GM18526 (cell line): ENCODE measurements around the gene DBX1.

Experiments used
- POLR2A ChIP-seq: IDR thresholded peaks from 3 replicates; pipeline ENCODE4 v1.6.1; 2011; ENCODE audit not compliant: insufficient read length; ENCODE audit errors: extremely low read depth

DBX1 gene, protein sequence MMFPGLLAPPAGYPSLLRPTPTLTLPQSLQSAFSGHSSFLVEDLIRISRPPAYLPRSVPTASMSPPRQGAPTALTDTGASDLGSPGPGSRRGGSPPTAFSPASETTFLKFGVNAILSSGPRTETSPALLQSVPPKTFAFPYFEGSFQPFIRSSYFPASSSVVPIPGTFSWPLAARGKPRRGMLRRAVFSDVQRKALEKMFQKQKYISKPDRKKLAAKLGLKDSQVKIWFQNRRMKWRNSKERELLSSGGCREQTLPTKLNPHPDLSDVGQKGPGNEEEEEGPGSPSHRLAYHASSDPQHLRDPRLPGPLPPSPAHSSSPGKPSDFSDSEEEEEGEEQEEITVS

DNA sequence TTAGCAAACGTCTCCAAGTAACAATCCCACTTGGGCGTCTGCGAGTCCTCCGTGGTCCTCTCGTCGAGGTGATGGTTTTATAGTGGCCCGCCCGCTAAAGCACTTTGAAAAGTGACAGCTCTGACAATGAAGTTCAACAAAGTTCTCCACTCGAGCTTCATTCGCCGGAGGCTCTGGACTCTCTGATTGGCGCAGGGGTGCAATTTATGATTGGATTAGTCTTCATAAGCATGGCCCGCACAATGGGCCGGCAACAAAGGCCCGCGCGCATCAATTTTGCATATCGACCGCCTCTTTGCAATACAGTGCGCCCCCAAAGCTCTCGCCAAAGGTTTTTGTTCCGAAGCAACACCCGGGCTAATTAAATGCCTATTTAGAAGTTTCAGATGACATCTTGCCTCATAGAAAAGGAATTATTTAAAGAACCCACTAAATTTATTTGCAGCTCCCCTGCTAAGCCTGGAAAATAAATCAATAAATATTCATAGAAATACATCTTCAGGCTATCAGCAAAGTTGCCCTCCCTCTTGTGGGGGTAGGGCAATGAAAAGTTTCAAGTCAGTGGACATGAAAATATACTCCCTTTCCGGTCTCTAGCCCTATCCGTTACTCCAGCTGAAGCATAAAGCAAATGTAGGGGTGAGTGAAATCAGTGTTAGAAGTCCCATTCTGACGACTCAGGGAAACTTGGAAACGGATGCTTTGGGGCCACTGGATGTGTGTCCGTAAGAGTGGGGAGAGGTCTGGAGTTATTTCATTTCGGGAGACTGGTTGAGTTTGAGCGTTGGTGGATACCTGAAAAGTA, at the start of gene DBX1:
DBX1 (minus strand) TSS at position 51 of the 805 bp plus-strand sequence. CDS start 151 bp downstream, outside the sequence.
- no peak for TF ChIP-seq POLR2A

DNA sequence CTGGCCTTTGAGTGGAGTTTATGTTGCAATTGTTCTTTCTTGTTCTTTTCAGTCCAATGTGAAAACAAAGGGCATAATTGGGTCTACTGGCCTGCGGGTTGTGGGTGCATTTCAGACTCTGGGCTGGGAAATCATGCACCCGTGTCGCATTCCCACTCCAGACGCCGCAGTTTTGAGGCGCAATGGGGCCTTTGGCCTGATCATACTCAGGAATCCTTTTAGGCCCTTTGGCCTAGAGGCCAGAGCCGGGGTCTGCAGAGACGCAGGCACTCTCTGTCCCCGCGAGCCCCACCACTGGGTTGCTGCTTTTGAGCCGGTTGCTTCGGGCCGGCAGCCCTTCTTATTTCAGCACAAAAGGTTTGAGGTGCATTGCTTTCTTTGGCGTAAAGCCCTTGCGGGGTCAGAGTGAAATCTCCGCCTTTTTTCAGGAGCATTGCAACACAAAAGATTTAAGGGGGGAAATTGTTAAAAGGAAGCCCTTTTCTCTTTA, 48.4 kb upstream of the DBX1 start:
- TF ChIP-seq POLR2A, result no peak

DNA sequence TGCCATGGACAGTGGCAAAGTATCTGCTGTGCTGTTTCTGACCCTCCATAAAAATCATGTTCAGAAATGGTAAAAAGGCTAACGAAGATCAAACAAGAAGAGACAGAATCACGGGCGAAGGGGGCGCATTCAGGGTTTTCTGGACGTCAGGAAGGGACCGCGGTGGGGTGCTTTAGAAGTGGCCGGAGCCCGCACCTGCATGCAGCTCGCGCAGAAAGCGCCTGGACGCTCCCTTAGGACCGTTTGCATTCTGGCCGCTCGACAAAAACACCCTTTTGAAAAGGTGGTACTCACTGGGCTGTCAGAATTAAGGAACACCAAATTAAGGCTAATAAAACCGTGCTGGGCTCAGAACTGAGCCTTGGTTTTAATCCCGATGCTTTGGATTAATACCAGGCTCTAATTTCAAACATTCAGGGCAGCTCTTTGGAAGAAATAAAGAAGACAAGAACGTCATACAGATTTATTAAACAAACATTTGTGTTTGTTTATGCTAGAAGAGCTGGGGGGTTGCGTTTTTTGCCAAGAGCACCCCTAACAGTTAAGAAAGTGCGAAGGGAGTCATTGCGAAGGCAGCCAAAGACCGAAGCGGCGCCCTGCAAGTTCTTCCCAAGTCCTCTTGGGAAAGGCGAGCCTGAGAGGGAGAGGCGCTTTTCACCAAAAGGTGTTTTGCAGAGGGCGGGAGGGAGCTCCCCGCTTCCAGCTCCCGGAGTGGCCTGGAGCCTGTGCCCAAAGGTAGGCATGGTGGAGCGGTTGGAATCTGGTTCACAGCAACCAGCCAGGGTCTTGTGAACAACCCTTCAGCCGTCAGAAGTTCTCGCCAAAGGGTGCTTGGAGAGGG, 47.7 kb upstream of the DBX1 start:
- no peak for TF ChIP-seq POLR2A

DNA sequence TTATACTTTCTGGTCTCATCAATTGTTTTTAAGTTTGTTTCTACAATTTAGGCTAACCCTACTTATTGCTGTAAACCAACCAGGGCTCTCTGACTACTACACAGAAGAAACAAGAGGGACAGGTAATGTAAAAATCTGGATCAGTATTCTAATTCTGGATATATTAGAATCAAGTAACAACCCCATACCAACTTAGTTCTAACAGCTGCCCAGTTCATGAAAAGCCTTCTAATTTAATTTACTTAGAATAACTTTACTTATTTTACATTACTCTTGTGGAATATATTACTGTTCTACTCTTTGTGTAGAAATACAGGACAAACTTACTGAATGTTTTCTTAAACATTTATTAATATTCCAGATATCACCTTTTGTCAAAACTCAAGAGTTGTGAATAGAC, 45.5 kb upstream of the DBX1 start:
- no peak for TF ChIP-seq POLR2A

DNA sequence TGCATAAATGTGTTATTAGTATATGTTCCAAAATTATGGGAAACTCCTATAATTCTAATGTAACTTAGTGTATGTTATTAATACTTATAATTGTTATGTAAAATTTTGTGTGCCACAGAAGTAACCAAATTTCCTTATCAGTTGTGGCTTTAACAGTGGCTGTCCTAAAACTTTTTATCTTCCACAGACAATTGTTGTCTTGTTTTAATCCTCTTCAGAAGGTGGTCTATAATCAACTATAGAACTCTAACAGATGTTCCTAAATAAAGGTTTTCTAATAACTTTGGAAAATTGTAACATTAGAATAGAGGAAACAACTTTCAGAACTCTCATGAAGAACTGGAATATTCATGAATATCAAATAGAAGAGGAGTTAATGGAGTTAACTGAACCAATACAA, 44.4 kb upstream of the DBX1 start:
- TF ChIP-seq POLR2A, result no peak

DNA sequence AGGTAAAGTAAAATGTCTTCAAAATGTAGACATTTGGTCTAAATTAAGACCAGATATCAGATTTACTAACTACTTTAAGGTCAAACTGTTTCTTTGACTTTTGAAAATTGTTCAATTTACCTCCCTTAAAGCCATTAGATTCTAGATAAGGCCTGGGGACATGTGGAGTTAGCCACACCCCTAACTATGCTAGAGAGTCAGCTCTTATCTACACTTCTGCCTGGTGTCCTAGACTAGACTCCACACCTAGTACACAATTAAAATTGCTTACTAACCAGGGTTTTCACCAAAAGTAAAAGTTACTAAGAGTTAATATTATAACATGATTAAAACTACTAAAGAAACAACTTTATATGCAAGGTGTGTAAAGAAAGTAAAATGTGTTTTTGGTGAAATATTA, 43.6 kb upstream of the DBX1 start:
- no peak for TF ChIP-seq POLR2A

DNA sequence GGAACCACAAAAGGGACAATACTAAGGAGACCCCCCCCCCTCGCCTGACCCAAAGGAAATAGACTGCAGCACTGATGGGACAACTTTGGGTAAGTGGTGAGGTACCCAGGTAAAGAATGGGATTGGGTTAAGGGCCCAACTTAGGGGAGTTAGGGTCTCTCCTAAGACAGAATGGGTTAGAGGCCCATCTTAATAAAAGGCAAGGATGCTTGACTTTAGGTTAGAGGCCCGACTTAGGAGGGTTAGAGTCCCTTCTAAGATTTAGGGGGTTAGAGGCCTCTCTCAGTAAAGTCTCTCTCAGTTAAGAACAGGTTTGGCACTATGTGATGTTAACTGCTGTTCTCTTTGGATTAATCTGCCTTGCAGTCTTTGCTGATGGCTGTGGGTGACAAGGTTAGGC, 41.0 kb upstream of the DBX1 start:
- TF ChIP-seq POLR2A, result no peak

DNA sequence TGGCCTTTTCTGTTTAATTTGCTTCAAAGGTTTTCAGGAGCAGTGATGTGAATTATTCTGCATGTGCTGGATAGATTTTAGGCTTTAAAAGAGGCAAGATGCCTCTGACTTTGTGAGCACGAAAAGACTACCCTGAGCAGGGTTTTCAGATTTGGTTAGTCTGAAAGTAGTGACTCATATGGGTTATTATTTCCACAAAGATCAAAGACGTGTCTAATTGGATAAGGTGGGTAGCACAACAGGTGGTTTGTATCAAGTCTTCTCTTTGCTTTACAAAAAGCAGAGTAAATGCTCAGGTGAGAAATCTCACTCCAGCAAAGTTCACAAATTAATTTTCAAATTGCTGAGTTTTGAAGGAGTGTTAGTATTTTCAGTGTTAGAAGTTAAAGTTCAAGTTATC, 37.6 kb upstream of the DBX1 start:
- TF ChIP-seq POLR2A, result no peak

DNA sequence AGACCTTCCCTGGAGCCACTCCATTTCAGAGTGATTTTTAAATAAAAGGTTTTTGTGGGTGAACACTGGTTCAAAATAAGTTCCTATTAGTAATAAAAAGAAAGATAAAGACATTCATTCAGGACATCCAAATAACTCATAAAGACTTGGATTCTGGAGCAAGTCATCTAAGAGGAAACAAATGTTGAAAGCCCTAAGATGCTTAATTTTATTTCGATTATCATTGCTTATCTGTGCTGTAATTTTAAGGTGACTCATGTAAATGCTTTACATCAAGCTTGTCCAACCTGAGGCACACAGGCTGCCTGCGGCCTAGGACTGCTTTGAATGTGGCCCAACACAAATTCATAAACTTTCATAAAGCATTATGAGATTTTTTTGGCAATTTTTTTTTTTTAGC, 34.2 kb upstream of the DBX1 start:
- TF ChIP-seq POLR2A, result no peak

DNA sequence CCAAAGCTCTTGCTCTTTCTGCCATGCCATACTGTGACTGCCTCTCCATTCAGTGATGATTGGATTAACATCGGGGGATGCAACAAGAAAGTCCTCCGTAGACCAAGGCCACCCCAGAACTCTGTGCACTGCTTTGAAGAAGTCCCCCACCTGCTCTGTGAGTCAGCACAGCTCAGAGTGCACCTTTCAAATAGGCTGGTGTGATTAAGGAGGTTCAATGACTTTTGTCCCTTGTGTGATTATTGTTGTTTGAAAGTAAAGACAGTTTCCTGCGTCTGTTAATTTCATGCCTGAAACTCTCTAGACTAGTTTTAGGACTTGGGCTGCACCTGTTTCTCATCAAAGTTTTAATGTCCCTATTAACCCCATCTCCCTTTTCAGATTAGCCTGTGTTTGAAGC, 33.0 kb upstream of the DBX1 start:
- TF ChIP-seq POLR2A, result no peak

DNA sequence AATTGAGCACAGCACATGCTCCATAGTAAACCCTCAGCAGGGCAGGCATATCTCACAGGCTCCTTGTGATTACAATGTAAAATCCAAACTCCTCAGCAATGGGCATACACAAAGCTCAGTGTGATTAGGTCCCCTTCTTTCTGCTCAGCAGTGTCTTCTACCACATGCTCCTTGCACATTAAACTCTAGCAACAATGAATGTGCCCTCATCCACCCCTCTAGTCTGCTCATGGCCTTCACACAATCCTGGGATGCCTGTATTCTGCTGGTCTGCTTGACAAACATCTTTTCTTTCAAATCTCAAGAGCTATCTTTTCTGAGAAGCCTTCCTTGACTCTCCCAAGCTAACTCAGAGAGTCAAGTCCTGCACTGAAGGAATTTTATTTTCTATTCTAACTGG, 32.4 kb upstream of the DBX1 start:
- TF ChIP-seq POLR2A, result no peak

DNA sequence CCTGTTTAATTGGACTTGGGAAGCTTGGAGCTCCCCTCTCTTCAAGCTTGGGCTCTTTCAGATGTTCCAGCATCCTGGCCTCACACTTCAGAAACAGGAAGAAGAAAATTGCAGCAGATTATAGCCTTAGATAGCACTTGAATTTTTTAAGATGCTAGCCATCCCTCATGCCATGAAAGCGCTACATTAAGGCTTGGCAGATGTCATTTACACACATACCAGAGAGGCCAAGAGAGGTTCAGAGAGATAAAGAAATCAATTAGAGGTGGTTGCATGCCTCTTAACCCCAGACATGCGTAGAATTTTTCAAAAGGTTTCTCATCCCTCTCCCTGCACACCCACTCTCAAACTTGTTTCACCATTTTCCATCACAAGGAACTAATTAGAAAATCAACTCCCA, 31.9 kb upstream of the DBX1 start:
- no peak for TF ChIP-seq POLR2A

DNA sequence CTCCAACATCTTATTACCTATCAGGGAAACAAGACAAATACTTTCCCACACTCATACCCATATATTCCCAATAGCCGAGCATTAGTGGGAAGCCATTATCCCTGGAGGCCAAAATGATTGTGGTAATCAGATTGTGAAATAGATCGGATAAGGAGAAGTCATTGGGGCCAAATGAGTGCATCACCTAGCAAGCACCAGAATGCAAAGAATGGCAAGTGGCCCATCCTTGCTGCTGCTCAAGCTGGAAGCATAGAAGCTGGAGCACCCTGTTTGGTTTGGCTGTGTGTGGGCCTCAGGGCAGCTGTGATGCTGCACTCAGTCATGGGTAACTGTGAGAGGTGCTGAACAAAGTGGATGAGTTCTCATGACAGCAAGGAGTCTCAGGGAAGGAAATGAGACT, 18.7 kb upstream of the DBX1 start:
- no peak for TF ChIP-seq POLR2A

DNA sequence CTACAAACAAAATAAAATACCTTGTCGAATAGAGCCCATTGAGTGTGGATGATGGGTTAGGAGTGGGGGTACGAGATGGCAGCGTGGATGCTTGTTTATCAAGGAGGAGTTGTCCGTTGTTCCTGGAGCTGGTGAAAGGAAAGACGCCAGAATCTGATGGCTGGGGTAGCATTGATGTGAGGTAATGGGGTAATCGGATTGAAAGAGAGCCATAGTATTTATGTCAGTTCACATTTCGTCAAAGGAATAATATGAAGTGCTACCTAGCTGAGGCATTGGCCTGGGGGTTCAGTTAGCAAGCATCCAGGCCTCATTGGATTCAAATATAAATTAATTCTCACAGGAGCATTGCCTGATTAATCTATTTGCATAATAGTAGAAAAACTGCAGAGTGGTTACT, 16.9 kb upstream of the DBX1 start:
- TF ChIP-seq POLR2A, result no peak

DNA sequence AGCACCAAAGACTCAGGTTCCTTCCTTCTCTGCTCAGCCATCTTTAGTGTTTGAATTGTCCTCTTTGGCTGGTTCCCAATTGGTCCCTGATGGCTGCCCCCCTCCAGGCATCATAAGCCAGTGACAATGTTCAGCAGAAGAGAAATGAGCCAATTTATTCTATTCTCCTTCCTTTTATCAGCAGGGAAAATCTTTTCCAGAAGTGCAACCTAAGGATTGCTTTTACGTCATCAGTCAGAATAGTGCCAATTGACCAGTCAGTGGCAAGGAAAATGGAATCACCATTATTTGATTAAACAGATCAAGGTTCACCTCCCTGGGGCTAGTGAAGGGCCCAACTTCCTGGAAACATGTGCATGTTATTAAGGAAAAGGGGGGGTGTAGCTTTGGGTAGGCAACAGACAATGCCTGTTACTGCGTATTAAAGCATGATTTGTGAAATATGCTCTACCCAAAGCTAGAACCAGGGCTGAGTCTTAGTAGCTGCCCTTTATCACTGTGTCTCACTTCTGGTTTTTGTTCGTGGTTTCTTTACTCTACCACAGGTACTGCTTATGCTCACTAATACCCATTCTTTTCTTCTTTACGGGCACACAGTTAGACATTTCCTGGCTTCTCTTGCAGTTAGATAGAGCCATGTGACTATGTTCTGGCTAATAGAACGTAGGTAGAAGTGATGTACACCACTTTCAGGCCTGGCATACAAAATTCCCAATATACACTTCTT, 12.6 kb upstream of the DBX1 start:
- no peak for TF ChIP-seq POLR2A
